Pericardium fibroblast (primary cell): ENCODE data around the gene DBR1. TPM values are rescaled to one million over a fixed set of nuclear protein-coding genes. Genes with fewer than 3 reads are reported as not detected.

ENCODE experiments used
- total RNA-seq: library from RNA; depleted of rRNA; stranded (reverse); fragments of >200 nt; gene quantifications from 2 replicates; pipeline ENCODE4 v1.2.3, GENCODE V29; 2015

The DBR1 gene, protein sequence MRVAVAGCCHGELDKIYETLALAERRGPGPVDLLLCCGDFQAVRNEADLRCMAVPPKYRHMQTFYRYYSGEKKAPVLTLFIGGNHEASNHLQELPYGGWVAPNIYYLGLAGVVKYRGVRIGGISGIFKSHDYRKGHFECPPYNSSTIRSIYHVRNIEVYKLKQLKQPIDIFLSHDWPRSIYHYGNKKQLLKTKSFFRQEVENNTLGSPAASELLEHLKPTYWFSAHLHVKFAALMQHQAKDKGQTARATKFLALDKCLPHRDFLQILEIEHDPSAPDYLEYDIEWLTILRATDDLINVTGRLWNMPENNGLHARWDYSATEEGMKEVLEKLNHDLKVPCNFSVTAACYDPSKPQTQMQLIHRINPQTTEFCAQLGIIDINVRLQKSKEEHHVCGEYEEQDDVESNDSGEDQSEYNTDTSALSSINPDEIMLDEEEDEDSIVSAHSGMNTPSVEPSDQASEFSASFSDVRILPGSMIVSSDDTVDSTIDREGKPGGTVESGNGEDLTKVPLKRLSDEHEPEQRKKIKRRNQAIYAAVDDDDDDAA
- total RNA-seq, result 7.6 and 7.7 TPM in 2 replicates

DNA sequence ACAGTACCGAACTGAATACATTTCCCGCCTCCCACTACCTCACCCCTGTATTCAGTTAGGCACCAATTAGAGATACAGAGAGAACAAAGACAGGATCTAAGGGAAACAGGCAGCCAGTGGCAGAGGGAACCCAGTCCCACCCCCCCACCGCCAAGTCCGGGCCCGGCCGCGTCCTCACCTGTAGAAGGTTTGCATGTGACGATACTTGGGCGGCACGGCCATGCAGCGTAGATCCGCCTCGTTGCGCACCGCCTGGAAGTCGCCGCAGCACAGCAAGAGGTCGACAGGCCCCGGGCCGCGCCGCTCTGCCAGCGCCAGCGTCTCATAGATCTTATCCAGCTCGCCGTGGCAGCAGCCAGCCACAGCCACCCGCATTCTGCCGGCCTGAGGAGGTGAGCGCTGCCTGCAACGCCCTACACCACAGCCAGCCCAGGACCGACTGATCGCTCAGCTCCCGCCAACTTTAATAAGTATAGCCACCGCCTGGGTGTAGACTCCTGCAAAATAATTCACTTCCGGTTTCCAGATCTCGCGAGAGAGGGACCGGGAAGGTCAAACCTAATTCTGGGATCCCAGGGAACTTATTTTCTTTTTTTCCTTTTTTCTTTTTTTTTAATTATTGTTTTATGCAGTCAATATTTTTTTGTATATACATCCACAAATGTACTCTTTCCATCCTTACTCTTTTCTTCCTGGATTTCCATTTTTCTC is at the start of gene DBR1:
Gene DBR1 (minus strand): TSS at position 501 of the 711 bp plus-strand sequence. CDS start 126 bp downstream, at position 375.

DNA sequence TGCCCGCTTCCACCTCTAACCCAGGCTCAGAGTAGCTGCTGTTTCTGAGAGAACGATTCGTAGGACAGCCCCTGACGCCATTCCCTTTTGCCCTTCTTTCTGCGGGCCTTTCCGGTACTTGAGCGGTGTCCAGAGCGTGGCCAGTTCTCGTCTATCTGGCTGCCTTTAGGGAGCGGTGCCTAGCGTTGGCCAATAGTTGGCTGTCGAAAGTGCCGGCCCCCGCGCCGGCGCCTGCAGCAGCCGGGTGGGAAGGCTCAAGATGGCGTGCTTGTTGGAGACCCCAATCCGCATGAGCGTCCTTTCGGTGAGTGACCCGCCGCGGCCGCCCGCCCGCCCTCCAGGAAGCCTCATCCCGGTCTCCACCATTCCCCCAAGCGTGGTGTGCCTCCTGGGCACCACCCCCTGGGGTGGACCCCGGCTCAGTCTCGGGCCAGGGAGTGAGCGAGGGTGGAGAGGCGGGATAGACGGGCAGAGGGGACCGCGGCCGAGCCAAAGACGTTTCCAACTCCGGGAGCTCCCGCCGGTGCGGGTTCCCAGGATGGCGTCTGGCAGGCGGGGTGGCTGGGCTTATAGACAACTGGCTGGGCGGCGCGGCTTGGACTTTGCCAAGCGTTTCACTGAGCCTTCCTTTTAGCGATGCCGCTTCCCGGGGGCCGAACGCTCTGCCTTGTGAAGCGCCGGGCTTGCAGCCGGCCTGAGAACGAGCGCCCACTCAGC is 12.7 kb upstream of the DBR1 start, which contains the start of gene ARMC8:
Gene ARMC8 (plus strand): TSS at position 6 of the 717 bp plus-strand sequence. CDS start 254 bp downstream, at position 260.

DNA sequence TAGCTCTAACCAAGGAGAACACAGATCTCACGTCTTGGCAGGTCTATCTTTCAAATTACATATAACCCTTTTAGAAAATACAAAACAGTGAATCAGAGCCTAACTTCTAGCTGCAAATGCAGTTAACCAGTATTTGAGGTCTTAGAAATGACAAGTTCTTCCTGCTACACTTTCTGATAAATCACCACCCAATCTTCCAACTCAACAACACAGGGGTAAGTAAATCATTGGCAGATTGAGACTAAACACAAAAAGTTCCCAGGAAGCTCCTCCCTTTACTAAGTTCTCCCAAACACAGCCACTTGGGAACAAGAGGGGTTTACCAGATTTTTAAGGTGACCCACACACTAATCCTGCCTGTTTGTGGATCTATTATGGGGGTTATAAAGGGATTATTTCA is 42.5 kb downstream of the DBR1 start, which contains the start of gene A4GNT:
Gene A4GNT (minus strand): TSS at position 152 of the 400 bp plus-strand sequence. CDS start 1,134 bp downstream, outside the sequence.

DNA sequence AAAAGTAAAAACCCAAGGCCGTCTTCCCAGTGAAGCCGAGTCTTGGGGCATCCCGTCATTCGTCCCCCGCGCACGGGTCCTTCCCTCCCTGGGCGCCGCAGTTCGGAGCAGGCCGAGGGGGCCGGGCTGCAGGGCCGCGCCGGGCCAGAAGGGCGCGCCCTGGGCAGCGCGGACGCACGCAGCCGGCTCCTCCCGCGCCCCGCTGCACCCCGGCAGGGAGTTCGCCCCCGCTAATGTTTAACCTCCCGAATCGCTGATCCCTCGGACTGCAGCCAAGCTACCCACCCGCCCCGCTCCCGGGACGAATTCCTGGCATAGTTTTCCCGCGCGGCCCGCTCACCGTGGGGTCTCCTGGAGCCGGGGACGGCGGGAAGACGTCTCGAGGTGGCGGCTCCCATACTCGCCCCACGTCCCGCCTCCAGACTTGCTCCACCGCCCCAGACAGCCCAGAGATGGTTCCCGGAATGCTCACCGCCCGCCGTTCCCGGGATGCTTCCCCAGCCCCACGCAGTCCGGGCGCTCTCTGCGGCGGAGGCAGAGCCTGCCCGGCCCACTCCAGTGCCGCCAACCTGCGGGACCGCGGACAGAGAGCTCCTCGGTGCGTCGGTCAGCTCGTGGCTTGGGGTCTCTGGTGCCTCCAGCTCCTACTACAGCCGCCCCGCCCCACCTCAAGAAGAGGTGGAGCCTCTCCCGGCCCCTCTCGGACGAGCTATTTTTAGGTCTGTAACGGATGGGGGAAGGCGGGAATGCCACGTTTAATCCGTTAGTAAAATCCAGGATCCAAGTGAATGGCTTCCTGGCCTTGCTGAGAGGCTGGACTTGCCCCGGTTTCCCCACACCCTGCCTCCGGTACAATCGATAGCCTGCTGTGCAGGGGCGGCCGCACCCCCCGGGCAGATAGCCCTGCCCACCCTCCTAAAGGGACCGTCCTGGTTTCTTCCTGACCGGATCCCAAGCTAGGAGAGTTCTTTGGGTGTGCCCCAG is 59.4 kb downstream of the DBR1 start, which contains the start of gene DZIP1L:
Gene DZIP1L (minus strand): TSS at position 621 of the 984 bp plus-strand sequence. CDS start 11,637 bp downstream, outside the sequence.

Other genes starting within 250 kb of the DBR1 start
- gene CLDN18, start 164.8 kb downstream of the DBR1 start, total RNA-seq, result not detected in 2 replicates
- 9.2 and 14.9 TPM in 2 replicates for gene DZIP1L, start 59.3 kb downstream of the DBR1 start, total RNA-seq
- gene A4GNT, start 42.5 kb downstream of the DBR1 start, total RNA-seq, result not detected in 2 replicates
- 24.6 and 32.7 TPM in 2 replicates for gene ARMC8, start 12.4 kb upstream of the DBR1 start, total RNA-seq
- gene NME9, start 154.9 kb upstream of the DBR1 start, total RNA-seq, result 0.09 TPM in 1 of 2 replicates, not detected in the other
- 16.9 and 30.6 TPM in 2 replicates for gene MRAS, start 173.7 kb upstream of the DBR1 start, total RNA-seq